GM21529 (cell line): ENCODE data around the gene ACADL.

ENCODE experiments used
- ATAC-seq: cut with Tn5 transposase; IDR thresholded peaks from one replicate; pipeline ENCODE4 v1.9.1; 2021; ENCODE audit not compliant: unreplicated experiment

ACADL gene

DNA sequence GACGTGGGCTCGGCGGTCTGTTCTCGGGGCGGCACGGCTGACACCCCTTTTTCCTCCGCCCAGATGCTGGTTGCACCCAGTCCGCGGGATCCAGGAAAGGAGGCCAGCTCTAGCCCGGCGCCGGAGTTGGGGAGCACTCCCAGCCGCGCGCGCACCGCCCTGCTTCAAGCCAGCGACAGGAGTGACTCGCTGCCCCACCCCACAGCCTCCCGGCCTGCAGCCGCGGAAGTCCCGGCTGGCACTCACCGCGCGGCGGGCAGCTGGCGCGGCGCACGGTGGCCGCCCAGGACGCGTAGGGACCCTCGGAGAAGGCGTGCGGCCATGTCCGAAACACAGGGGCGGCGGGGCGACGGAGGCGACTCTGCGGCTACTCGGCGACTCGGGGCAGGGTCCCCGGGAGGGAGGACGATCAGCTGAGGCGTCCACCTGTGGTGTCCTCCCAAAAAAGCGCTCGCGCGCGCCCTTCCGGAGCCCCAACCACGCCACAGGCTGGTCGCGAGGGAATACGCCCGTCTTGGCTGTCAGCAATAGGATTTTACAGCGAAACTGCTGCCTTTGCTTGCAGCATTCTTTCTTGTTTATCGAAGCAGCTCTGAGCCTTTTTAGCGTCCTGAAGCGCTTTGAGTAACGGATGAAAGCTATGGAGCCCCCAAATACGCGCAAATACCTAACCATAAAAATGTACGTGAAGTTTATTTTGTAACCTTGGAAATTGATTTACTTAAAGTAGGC, at the start of gene ACADL:
Gene ACADL, minus strand, starts transcription at position 507 of the 732 bp plus-strand sequence. Its CDS starts 184 bp downstream, at position 323.
- no peak for ATAC-seq

DNA sequence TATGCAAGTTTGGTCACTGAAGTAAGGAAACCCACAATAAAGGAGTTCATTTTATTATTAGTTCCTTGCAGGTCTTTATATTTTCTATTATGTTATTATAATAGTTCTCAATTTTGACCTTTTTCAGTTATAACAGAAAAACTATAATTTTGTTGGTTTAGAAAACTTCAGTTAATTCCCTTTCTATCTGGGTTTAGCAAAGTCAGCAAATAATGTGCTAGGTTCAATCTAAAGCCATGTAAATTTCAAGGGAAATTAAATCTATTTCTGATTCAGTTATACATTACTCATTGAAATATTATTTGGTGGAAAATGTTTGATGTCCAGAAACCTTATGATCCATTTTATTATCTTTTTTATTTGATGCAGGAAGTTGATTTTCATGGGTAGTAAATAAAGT, 46.1 kb upstream of the ACADL start:
- no peak for ATAC-seq

DNA sequence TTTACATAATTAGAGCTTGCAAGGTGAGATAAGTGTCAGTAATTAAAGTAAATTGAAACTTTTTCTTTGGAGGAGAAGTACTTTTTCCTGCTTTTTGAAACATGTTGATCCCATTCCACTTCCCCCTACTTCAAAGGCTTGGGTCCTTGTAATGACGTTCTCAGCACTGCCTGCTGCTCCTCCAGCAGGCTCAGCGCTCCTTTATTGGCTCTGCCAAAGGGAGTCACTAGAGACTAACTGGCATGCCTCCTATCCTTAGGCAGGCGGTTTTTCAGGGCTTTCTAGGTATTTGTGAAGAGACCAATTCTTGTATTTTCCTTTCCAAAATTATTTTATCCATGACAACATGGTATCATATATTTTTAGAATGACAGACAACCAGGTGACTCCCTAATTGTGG, 43.9 kb upstream of the ACADL start:
- ATAC-seq = no peak

DNA sequence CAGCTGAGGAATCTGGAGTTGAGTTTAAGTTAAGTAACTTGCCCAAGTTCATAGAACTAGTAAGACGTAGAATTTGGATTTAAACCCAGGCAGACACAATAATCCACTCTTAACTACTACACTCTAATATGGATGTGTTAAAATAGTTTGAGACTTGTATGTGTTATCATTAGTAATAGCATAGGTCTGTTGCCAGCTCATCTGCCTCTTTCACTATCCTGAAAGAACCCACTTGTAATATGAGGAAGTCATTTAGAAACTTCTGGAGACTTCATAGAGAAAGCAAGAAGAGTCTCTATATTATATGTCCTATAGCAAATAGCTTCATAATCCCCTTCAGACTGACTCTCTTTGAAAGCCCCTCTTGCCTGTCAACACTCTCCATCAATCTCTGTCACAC, 43.0 kb upstream of the ACADL start:
- ATAC-seq = no peak

DNA sequence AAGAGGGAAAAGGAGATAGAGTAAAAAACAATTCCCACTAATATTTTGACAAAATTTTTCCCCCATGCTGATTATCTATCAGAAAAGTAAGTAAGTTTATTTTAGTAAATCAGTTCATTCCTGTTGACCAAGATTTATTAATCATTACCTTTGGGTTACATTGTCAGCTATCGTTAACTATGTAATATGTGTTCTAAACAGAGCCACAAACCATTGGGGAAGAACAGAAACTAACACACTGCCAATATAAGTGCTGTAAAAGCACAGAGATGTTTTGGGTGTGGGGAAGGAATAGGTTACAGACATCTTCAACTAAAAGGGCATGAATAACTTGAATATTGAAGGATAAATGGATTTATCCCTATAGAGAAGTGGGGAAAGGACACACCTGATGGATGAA, 42.5 kb upstream of the ACADL start:
- ATAC-seq = no peak

DNA sequence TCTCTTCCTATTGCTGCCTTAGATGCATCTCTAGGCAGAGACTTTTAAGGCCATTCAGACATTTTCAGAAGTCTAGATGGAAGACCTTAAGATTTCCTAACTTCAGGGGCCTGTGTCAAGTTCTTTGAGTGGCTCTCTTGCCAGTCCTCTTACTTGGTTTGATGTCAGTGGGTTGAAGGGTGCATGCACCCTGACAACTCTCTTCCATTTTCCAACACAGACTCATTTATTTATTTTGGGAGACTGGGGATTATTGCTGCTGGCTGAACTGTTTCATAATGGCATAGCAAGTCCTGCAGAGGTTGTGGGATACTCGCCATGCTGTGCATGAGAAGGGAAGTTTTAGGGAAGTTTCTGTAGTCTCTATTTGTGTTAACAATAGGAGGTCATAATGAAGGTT, 39.0 kb upstream of the ACADL start:
- ATAC-seq = no peak

DNA sequence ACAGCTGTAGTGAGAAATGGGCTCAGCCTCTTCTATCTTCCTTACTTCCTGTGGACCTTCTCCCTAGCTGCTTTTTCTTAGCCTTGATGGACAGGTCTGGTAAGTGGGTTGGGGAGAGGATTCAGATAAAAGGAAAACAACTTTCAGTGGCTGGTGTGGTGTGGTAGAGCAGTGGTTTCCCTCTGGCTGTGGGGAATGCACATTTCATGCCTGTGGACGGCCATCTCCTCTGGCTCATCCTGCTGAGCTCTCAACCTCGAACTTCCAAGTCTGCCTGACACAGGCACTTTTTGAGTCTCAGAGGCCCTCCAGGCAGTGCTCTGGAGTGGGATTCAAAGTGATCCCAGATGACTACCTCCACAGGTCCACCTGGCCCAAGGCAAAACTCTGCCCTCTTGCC, 38.6 kb upstream of the ACADL start:
- no peak for ATAC-seq

DNA sequence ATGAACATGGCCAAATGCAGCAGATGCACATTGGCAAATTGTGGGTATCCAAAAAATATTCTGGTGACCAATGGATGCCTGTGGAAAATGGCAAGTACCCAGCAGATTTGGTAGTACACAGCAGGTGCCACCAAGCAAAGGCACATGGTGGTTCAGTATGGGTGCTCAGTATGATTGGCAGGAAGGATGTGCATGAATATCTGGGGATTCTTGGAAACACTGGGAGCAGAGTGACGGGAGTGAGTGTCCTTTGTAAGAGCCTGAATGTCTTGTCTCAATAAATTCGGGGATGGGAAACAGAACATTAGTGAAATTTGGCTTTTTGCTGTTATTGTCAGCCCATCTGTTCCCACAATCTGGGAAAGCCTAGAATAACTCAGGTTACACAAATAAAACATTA, 36.8 kb upstream of the ACADL start:
- no peak for ATAC-seq

DNA sequence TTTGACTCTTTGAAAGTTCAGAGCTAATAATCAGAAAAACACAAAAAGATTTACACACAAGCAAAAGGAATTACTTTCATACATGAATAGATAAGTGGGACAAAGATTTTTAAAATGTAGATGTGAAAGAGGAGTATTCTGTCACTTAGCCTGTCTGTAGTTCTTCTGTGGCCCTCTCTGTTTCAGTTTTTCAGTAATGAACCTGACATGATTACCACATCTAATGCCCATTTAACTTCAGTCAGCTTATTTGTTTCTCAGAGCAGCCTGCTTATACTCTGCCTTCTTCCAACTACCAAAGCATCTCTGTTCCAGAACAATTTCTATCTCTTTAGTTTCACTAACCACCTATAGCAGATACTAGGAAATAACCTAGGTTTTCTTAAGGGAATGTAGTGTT, 34.4 kb upstream of the ACADL start:
- ATAC-seq = no peak

DNA sequence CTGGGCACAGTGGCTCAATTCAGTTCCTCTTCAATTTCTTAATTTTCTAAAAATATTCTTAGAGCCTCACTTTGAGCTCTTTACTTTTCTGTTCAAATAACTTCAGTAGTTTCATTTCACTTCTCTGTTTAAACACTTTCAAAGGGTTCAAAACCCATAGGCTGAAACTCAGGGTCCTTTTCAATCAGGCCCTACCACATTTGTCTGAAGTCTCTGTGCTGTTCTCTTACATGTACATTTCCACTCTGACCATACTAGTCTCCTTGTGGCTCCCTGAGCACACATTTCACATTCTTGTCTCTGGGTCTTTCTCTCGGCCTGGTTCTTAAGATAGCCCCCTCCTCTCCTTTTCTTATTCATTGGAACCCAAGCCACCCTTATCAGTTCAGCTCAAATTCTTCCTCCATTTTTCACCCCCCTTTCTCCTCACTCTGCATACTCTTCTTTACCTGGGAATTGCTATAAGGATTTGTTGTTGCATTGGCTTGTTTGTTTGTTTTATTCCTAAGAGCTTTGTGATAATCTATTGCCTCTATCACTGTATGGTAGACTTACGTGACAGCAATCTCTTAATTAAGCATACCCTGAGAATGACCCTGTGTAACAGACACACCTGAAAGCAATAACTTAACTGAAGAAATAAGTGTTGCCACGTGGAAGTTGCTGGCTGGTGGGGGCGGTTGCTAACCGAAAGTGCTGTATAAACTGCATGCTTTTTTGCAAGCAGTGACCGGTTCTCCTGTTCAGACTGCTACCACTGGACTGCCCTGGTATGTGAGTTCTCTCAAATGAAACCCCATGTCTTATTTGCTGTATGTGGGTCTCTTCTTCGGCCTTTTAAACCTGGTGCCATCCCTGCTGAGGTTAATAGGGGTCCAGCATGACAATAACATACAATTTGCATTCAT, 27.7 kb upstream of the ACADL start:
- no peak for ATAC-seq

DNA sequence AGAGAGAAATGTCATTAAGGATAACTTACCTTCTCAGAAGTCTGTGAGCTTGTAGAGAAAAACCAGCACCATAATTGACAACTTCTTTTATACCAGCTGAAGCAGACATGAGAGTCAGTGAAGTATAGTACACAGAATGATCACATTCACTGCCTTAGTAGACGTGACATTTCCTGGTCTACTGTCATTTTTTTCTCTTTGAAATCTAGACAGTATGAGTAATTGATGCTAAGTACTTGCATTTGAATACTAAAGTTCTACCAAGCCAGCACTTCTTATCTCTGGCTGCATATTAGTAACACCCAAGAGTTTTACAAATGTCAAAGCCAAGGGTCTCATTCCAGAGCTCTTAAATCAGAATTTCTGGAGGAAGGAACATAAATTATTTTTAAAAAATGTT, 25.4 kb upstream of the ACADL start:
- no peak for ATAC-seq

DNA sequence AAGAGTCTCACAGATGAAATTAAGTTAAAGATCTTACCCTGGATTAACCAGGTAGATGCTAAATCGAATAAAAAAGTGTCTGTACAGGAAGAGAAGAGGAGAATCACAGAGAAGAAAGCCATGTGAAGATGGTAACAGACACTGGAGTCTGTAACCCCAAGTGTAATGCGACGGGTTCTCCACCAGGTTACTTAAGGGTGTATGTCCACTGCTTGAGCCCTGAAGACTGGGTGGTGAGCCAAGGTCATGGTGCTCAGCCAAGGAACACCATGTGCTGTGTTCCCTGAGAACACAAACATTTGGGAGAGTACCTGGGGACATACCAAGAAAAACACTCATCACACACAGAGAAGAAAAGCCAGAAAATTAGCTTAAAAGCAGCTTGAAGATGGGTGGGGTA, 8.2 kb upstream of the ACADL start:
- no peak for ATAC-seq

DNA sequence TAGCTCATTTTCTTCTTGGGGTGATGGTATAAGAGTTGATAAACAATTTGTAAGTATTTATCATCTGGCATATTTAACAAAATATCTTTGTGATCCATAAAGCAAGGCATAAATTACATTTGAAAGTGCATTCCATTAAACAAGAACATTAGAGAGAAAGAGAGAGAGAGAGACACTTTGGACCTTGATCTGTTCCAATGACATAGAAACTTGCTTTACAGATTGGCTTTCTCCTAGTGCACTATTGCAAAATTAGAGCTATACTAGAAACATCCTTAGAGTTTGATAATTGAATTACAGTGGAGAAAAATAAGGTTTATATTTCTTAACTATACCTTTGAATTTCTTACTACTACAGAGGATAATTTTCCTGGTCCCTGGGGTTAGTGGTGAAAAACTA, 5.7 kb upstream of the ACADL start:
- no peak for ATAC-seq

DNA sequence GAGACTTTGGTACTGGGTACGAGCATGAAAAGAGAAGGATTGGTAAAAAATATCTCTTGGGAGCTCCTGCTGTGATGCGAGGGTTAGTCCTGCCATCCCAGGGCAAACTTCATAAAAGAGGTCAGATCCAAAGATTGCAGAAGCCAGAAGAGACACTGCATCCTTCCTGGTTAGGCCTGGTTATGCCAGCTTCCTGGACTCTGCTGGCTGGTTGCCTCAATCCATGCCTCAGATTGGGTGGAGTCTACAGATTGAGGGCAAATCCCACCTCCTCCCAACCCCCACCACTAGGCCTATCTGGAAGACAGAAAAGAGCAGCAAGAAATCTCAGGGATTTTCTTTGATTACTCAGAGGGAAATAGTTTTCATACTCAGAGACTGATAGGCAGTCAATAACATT, 5.3 kb upstream of the ACADL start:
- no peak for ATAC-seq

DNA sequence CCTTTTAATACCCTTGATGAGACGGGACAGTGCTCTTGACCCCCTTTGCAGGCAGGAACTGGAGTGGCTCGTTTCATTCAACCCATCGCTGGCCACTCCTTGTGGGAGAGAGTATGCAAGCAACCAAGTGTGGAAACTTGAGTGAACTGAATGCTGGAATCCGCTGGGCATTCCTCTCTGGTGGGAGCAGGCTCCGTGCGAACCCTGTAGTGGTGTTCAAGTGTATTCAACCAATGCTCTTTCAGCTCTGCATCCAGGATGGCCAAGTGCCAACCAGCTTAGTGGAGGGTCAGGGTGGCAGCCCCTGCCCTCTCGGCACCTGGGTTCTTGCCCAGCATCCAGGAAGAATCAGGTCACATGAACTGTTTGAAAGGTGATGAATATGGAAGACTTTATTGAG, 3.3 kb upstream of the ACADL start:
- no peak for ATAC-seq

DNA sequence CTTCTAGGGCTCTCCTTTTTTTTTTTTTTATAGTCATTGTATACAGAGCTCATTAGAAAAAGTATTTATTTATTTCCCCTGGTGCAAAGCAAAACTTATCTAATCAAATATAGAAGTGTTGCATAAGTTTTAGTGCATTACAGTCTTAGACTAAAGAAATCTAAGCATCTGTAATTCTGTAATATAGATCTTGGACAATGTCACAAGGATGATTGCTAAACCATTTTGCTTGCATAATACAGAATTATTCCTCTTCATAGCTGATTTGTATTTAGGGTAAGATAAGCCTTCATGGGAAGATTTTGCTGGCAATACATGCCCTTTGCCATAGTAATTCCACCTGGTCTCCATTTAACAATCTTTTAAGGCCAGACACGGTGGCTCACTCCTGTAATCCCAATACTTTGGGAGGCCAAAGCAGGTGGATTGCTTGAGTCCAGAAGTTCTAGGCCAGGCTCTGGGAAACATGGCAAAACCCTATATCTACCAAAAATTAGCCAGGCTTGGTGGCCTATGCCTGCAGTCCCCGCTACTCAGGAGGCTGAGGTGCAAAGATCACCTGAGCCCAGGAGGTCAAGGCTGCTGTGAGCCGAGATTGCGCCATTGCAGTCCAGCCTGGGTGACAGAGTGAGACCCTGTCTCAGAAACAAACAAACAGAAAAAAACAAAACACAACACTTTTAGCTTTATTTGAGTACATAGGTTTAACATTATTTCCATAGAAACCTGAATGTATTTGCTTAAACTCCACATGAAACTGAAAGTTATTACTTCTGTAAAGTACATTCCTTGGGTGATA, 2.2 kb upstream of the ACADL start:
- ATAC-seq = no peak

DNA sequence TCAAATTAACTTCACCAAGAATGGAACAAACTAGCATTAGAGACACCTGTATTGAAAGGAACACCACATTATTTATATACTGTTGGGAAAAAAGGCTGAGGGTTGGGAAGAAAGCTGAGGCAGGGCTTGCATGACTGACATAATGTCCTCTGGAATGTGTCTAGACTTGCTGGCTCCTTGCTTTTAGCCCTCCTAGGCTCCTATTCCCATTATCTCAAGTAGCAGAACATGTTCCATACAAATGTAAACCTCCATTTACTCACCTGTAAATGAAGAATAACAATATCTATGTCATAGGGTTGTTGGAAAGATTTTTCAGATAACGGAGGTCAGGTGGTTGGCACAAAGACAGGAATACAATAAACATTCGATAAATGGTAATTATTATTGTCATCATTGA, 976 bp upstream of the ACADL start:
- ATAC-seq = no peak

DNA sequence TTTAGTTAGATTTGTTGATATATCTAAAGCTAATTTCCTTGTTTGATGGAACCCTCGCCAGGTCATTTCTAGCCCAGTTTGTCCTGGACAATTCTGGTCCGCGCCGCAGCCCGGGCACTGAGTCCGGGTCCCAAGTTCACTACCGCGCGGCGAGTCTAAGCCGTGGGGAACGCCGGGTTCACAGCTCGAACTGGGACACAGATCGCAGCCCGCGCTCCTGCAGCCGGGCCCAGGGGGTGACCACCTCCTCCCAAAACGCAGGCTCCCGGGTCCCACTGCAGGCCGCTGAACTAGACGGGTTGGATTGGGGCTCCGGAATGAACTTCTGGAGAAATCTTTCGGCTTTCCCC, 681 bp downstream of the ACADL start:
- no peak for ATAC-seq

DNA sequence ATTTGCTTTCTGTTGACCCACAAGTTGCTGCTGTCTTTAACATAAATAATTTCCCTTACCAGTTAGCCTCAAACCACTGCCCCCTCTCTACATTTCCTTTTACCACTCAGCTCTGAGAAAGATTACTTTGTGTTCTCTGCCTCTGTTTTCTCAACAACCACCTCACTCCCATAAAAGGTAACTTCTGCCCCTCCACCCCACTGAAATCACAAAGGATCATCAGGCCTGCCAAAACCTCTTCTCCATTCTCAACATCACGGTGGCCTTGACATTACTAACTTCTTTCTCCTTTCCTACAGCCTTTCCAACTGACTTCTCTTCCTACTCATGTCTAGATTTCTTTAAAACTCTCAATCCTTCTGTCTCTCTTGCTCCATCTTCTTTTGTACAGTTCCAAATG, 10.1 kb downstream of the ACADL start:
- no peak for ATAC-seq

DNA sequence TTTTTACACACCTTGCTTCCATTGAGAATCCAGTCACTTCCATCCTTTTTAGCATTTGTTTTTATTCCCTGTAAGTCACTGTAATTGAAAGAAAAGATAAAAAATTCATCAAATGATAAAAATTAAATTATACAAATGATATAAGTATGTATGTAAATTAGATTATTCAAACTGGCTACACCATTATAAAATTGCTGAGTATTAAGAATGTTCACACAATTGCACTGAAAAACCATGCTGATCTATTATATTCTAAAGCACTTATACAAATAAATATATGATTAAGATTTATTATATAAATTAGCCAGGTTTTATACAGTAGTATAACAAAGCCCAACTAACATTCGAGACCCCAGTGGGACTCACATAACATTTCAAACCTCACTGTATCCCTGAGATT, 15.1 kb downstream of the ACADL start:
- ATAC-seq = no peak

DNA sequence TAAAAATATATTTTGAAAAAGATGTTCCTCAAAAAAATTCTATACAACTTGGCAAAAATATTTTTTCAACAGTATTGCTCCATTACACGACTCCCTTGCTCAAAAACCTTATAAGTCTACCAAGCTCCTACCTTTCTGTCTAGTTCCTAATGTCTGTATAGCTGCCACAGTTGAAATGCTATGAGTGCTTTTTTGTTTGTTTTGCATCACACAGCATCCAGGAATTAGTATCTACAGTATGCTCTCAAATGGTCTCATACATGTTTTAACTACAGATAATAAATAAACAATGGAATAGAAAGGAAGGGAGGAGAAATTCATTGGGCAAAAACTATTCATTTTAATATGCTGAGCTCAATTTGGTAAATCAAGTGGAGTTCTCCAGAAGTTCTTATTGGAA, 17.3 kb downstream of the ACADL start:
- ATAC-seq = no peak

DNA sequence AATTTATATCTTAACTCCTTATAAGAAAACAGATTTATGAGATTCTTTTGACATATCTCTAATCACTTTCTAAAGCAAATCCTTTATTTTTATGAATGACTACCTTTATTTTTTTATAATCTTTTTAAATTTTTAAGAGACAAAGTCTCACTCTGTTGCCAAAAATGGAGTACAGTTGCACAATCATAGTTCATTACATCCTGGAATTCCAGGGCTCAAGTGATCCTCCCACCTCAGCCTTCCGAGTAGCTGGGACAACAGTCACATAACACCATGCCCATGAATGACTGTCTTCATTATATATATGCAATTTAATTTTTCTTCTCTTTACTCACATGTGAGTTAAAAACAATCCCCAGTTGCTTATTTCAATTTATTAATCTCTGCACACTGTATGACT, 21.7 kb downstream of the ACADL start:
- no peak for ATAC-seq
